ENCODE measurements around the gene WARS2. TPM values are rescaled to one million over a fixed set of nuclear protein-coding genes. Genes with fewer than 3 reads are reported as not detected.

The WARS2 gene
- total RNA-seq, 2 donors from 2014 or later: 9.9 to 11.8 TPM

GRCh38 chr1:119147661-119148090 is 7.2 kb upstream of the WARS2 start:
- no peak overlapping the region for H3K9ac ChIP-seq (ENCODE audit: extremely low read depth, low read length, poor library complexity, severe bottlenecking)
- Mint-ChIP-seq H3K4me1 (peaks cover under 1% of the 10 kb centered on the region), H3K36me3 (ENCODE audit: low read depth) (peaks cover 26% of the 10 kb centered on the region), H3K27me3 (ENCODE audit: insufficient read depth) (no peaks in the 10 kb centered on the region), H3K27ac (no peak overlapping the region), H3K9me3 (peaks cover 4% of the 10 kb centered on the region), H3K4me3 (no peak overlapping the region)
- peaks cover 6% of the 10 kb centered on the region for H3K4me1 ChIP-seq (ENCODE audit: control insufficient read depth, insufficient read depth, low read length)
- no peak overlapping the region for H3K4me3 ChIP-seq (ENCODE audit: low read length)
- H3K9me3 ChIP-seq (ENCODE audit: control insufficient read depth, low read length): no peaks in the 10 kb centered on the region
- no peak overlapping the region for H3K27ac ChIP-seq (ENCODE audit: low read depth, low read length)
- H3K36me3 ChIP-seq (ENCODE audit: control insufficient read depth, insufficient read depth, low read length): no peaks in the 10 kb centered on the region
- H3K27me3 ChIP-seq (ENCODE audit: control insufficient read depth, insufficient read depth, low read length, poor library complexity, severe bottlenecking): no peaks in the 10 kb centered on the region
- TF ChIP-seq CTCF (conservative IDR thresholded peaks at IDR 0.05): no peak
- DNase-seq: no peak
- 93% methylated on average over 4 of the region's 4 CpGs; no CpG with 5 or more reads in 1 of the 2 experiments for WGBS, 2 experiments (ENCODE audit: insufficient coverage in 1 of 2, insufficient read length in 1 of 2)

- Histone ChIP-seq H3K4me1 (ENCODE audit: control insufficient read depth, insufficient read depth, low read length) (peaks cover 6% of the 10 kb centered on the region), H3K9me3 (ENCODE audit: control insufficient read depth, low read length) (no peaks in the 10 kb centered on the region), H3K4me3 (ENCODE audit: low read length) (no peak overlapping the region), H3K36me3 (ENCODE audit: control insufficient read depth, insufficient read depth, low read length) (no peaks in the 10 kb centered on the region), H3K9ac (ENCODE audit: extremely low read depth, low read length, poor library complexity, severe bottlenecking) (no peak overlapping the region), H3K27me3 (ENCODE audit: control insufficient read depth, insufficient read depth, low read length, poor library complexity, severe bottlenecking) (no peaks in the 10 kb centered on the region), H3K27ac (ENCODE audit: low read depth, low read length) (no peak overlapping the region)
- Mint-ChIP-seq H3K36me3 (ENCODE audit: low read depth) (peaks cover 18% of the 10 kb centered on the region), H3K4me1 (peaks cover 4% of the 10 kb centered on the region), H3K9me3 (no peaks in the 10 kb centered on the region), H3K27me3 (ENCODE audit: insufficient read depth) (no peaks in the 10 kb centered on the region), H3K4me3 (no peak overlapping the region), H3K27ac (no peak overlapping the region)
- WGBS, 2 experiments (ENCODE audit: insufficient coverage in 1 of 2, insufficient read length in 1 of 2): 86 to 88% methylated on average over 2 to 4 of the region's 4 CpGs
- DNase-seq: no peak
- no peak for TF ChIP-seq CTCF (conservative IDR thresholded peaks at IDR 0.05)
These were observed 6.0 kb upstream of the WARS2 start for GRCh38 chr1:119146466-119146865.

GRCh38 chr1:119144813-119145212 is 4.4 kb upstream of the WARS2 start:
- Mint-ChIP-seq H3K4me3 (no peak overlapping the region), H3K36me3 (ENCODE audit: low read depth) (peaks cover 10% of the 10 kb centered on the region), H3K9me3 (no peaks in the 10 kb centered on the region), H3K27ac (no peak overlapping the region), H3K4me1 (peaks cover 8% of the 10 kb centered on the region), H3K27me3 (ENCODE audit: insufficient read depth) (no peaks in the 10 kb centered on the region)
- Histone ChIP-seq H3K36me3 (ENCODE audit: control insufficient read depth, insufficient read depth, low read length) (no peaks in the 10 kb centered on the region), H3K27me3 (ENCODE audit: control insufficient read depth, insufficient read depth, low read length, poor library complexity, severe bottlenecking) (no peaks in the 10 kb centered on the region), H3K4me3 (ENCODE audit: low read length) (no peak overlapping the region), H3K9me3 (ENCODE audit: control insufficient read depth, low read length) (no peaks in the 10 kb centered on the region), H3K4me1 (ENCODE audit: control insufficient read depth, insufficient read depth, low read length) (peaks cover 6% of the 10 kb centered on the region), H3K9ac (ENCODE audit: extremely low read depth, low read length, poor library complexity, severe bottlenecking) (no peak overlapping the region), H3K27ac (ENCODE audit: low read depth, low read length) (no peak overlapping the region)
- TF ChIP-seq CTCF (conservative IDR thresholded peaks at IDR 0.05): no peak
- no peak for DNase-seq
- WGBS, 2 experiments (ENCODE audit: insufficient coverage in 1 of 2, insufficient read length in 1 of 2): 96 to 98% methylated on average over 5 to 6 of the region's 6 CpGs
